ENCODE data around the gene ASB2. TPM values are rescaled to one million over a fixed set of nuclear protein-coding genes. Genes with fewer than 3 reads are reported as not detected.

ASB2 gene
- total RNA-seq, 4 donors from 2014 or later, result 0.60 to 2.1 (median 1.8) TPM; not detected in 1

GRCh38 chr14:93905623-93906022 is 70.7 kb downstream of the ASB2 start:
- no peak for DNase-seq (ENCODE audit: low spot score in 2 of 2)

GRCh38 chr14:93903342-93904184 is 72.8 kb downstream of the ASB2 start:
- no peaks in the 10 kb centered on the region for H3K36me3 ChIP-seq
- no peak overlapping the region for H3K27ac ChIP-seq
- peaks cover 0 to 14% of the 10 kb centered on the region in 2 donors for H3K27me3 ChIP-seq
- TF ChIP-seq CTCF (IDR thresholded peaks at IDR 0.05), result peak in 2 of 5 experiments; percentile 10 to 20
- no peak for TF ChIP-seq EP300 (IDR thresholded peaks at IDR 0.05)
- TF ChIP-seq POLR2A (IDR thresholded peaks at IDR 0.05), result no peak
- 53 to 55% methylated on average over 15 of the region's 15 CpGs for WGBS, 2 donors
- H3K9me3 ChIP-seq, result no peaks in the 10 kb centered on the region
- no peak overlapping the region for H3K4me3 ChIP-seq
- no peaks in the 10 kb centered on the region for H3K4me1 ChIP-seq
- no peak for DNase-seq (ENCODE audit: low spot score in 2 of 2)

More at GRCh38 chr14:93905623-93906022, 70.7 kb downstream of the ASB2 start:
- WGBS, 2 donors, result 41 to 50% methylated on average over 4 of the region's 4 CpGs
- Histone ChIP-seq H3K27ac (no peak overlapping the region), H3K36me3 (no peaks in the 10 kb centered on the region), H3K4me1 (no peaks in the 10 kb centered on the region), H3K4me3 (no peak overlapping the region), H3K9me3 (no peaks in the 10 kb centered on the region), H3K27me3 (peaks cover 0 to 14% of the 10 kb centered on the region in 2 donors)
- TF ChIP-seq POLR2A (IDR thresholded peaks at IDR 0.05), result no peak
- TF ChIP-seq CTCF (IDR thresholded peaks at IDR 0.05), result no peak
- TF ChIP-seq EP300 (IDR thresholded peaks at IDR 0.05), result no peak

- TF ChIP-seq POLR2A (IDR thresholded peaks at IDR 0.05), result no peak
- TF ChIP-seq CTCF (IDR thresholded peaks at IDR 0.05), result no peak
- TF ChIP-seq EP300 (IDR thresholded peaks at IDR 0.05), result no peak
- Histone ChIP-seq H3K4me3 (no peak overlapping the region), H3K27ac (no peak overlapping the region), H3K27me3 (peaks cover 0 to 14% of the 10 kb centered on the region in 2 donors), H3K36me3 (no peaks in the 10 kb centered on the region), H3K9me3 (no peaks in the 10 kb centered on the region), H3K4me1 (no peaks in the 10 kb centered on the region)
- no peak for DNase-seq (ENCODE audit: low spot score in 2 of 2)
- 87 to 88% methylated on average over 13 of the region's 13 CpGs for whole genome bisulfite sequencing, 2 donors
Observed at GRCh38 chr14:93902619-93903307, 73.6 kb downstream of the ASB2 start.

GRCh38 chr14:93901813-93902212 is 74.6 kb downstream of the ASB2 start:
- no peak overlapping the region for H3K4me3 ChIP-seq
- TF ChIP-seq CTCF (IDR thresholded peaks at IDR 0.05), result no peak
- no peak for TF ChIP-seq EP300 (IDR thresholded peaks at IDR 0.05)
- TF ChIP-seq POLR2A (IDR thresholded peaks at IDR 0.05), result no peak

GRCh38 chr14:93898731-93899130 is 77.6 kb downstream of the ASB2 start:
- 89 to 91% methylated on average over 5 of the region's 5 CpGs for WGBS, 2 donors

More at GRCh38 chr14:93901813-93902212, 74.6 kb downstream of the ASB2 start:
- Histone ChIP-seq H3K27me3 (peaks cover 0 to 14% of the 10 kb centered on the region in 2 donors), H3K9me3 (no peaks in the 10 kb centered on the region), H3K27ac (no peak overlapping the region), H3K36me3 (no peaks in the 10 kb centered on the region), H3K4me1 (no peaks in the 10 kb centered on the region)
- WGBS, 2 donors, result 34 to 36% methylated on average over 6 of the region's 6 CpGs
- no peak for DNase-seq (ENCODE audit: low spot score in 2 of 2)

More at GRCh38 chr14:93898731-93899130, 77.6 kb downstream of the ASB2 start:
- Histone ChIP-seq H3K27ac (no peak overlapping the region), H3K4me3 (no peak overlapping the region), H3K36me3 (no peaks in the 10 kb centered on the region), H3K9me3 (no peaks in the 10 kb centered on the region), H3K27me3 (peaks cover 0 to 11% of the 10 kb centered on the region in 2 donors), H3K4me1 (peaks cover 0 to 4% (median 0%) of the 10 kb centered on the region in 4 donors)
- no peak for DNase-seq (ENCODE audit: low spot score in 2 of 2)
- TF ChIP-seq CTCF (IDR thresholded peaks at IDR 0.05) (no peak), POLR2A (IDR thresholded peaks at IDR 0.05) (no peak), EP300 (IDR thresholded peaks at IDR 0.05) (no peak)
